WERI-Rb-1 (cell line): ENCODE results near the gene ADAM15.
A peak's percentile ranks its signal among the peaks of the same experiment; 100 is the strongest.

Source experiments
- DNase-seq: peaks from one replicate; pipeline ENCODE4 v3.0.0-alpha.2; 2020
- H3K27ac ChIP-seq: fragments of 250-450 bp; sonication (Bioruptor Pico); 2 replicates; pipeline ENCODE4 v1.5.1; 2020; ENCODE audit warnings: mild to moderate bottlenecking, moderate library complexity
- H3K27me3 ChIP-seq: fragments of 250-450 bp; sonication (Bioruptor Pico); 2 replicates; pipeline ENCODE4 v1.5.1; 2021; ENCODE audit warnings: mild to moderate bottlenecking, low read depth, moderate library complexity; ENCODE audit not compliant: insufficient read depth, severe bottlenecking
- H3K36me3 ChIP-seq: fragments of 250-450 bp; sonication (Bioruptor Pico); 2 replicates; pipeline ENCODE4 v1.5.1; 2020; ENCODE audit warnings: mild to moderate bottlenecking, moderate library complexity
- H3K4me3 ChIP-seq: 2 replicates; pipeline ENCODE4 v1.5.1; 2011; ENCODE audit warnings: low read depth, mild to moderate bottlenecking, control low read depth, low read length
- H3K9me3 ChIP-seq: fragments of 250-450 bp; sonication (Bioruptor Pico); 2 replicates; pipeline ENCODE4 v1.5.1; 2021; ENCODE audit warnings: mild to moderate bottlenecking, moderate library complexity; ENCODE audit not compliant: severe bottlenecking
- CTCF ChIP-seq: IDR thresholded peaks from 2 replicates; pipeline ENCODE4 v1.5.1; 2011; ENCODE audit warnings: low read depth, mild to moderate bottlenecking, control low read depth, inconsistent platforms, low read length

The ADAM15 gene

GRCh38 chr1:155071701-155072100, 20.6 kb downstream of the ADAM15 start:
- H3K27ac ChIP-seq: no peak overlapping the region

GRCh38 chr1:155072531-155073289, 21.6 kb downstream of the ADAM15 start:
- no peaks in the 10 kb centered on the region for H3K9me3 ChIP-seq
- no peak overlapping the region for H3K27ac ChIP-seq
- no peak overlapping the region for H3K4me3 ChIP-seq
- no peak for DNase-seq
- no peak for TF ChIP-seq CTCF
- peaks cover 6% of the 10 kb centered on the region; the same call in 1 of the 2 replicates for H3K36me3 ChIP-seq
- H3K27me3 ChIP-seq: no peaks in the 10 kb centered on the region

More at GRCh38 chr1:155071701-155072100, 20.6 kb downstream of the ADAM15 start:
- Histone ChIP-seq H3K4me3 (no peak overlapping the region), H3K9me3 (no peaks in the 10 kb centered on the region), H3K27me3 (no peaks in the 10 kb centered on the region), H3K36me3 (peaks cover 6% of the 10 kb centered on the region; the same call in 1 of the 2 replicates)
- TF ChIP-seq CTCF: no peak
- DNase-seq: peak; percentile 59

GRCh38 chr1:155073377-155074242, 22.5 kb downstream of the ADAM15 start:
- TF ChIP-seq CTCF: no peak
- Histone ChIP-seq H3K27me3 (no peaks in the 10 kb centered on the region), H3K4me3 (no peak overlapping the region), H3K9me3 (no peaks in the 10 kb centered on the region), H3K27ac (no peak overlapping the region), H3K36me3 (peaks cover 2% of the 10 kb centered on the region; the same call in 1 of the 2 replicates)
- DNase-seq: peak; percentile 18

GRCh38 chr1:155075535-155075934, 24.4 kb downstream of the ADAM15 start:
- Histone ChIP-seq H3K36me3 (no peaks in the 10 kb centered on the region), H3K27ac (no peak overlapping the region), H3K27me3 (peaks cover 18% of the 10 kb centered on the region), H3K4me3 (no peak overlapping the region), H3K9me3 (no peaks in the 10 kb centered on the region)
- peak; percentile 48 for DNase-seq
- peak; percentile 26; the same call in 1 of the 2 replicates for TF ChIP-seq CTCF

- Histone ChIP-seq H3K4me3 (no peak overlapping the region), H3K27me3 (peaks cover 23% of the 10 kb centered on the region), H3K36me3 (no peaks in the 10 kb centered on the region), H3K27ac (no peak overlapping the region), H3K9me3 (no peaks in the 10 kb centered on the region)
- no peak for DNase-seq
- no peak for TF ChIP-seq CTCF
These were observed 25.3 kb downstream of the ADAM15 start for GRCh38 chr1:155076371-155076770.
